ENCODE results near the gene SLCO2B1.

Gene SLCO2B1

DNA sequence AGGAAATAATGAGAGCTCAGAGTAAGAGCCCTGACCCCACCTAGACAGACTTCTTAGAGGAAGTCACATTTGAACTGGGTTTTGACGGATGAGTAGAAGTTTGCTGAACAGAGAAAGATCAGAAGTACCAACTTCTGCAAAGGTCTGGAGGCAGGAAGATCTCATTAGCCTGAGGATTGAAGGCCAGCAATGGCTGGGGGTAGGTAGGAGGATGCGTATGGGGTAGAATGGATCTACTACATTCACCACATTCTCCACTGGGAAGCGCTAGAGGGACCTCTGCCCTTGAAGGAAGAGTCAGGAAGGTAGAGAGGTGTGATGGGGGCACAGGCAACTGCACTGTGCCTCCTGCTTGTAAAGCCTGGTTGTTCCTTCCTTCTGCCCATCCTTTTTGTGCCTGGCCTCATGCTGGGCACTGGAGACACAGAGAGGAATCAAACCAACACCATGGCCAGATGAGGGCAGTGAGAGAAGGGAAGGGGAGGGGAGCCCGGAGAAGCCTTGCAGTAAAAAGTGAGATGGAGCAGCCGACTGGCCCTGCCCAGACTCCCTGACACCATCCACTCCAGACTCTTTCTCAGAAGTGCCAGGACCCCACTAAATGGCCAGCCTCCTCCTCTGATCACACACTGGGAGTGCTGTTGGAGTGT, 94.6 kb downstream of the SLCO2B1 start:
- H3K9me3 ChIP-seq (ENCODE audit: control insufficient read depth, insufficient read depth, low read depth, low read length), result no peaks in the 10 kb centered on the region
- H3K27ac ChIP-seq (ENCODE audit: extremely low read depth, low read depth, low read length), result no peak overlapping the region
- ChIA-PET CTCF (interaction anchor here (0.6 to 9.3 kb wide), 13 partner anchors 11 to 543 kb away, joined by 3 to 273 read pairs (median 3); no protein-coding TSS in a partner anchor), POLR2A (no interaction called here)
- TF ChIP-seq ZBTB17 (tag by site-specific recombination; IDR thresholded peaks at IDR 0.05) (0 out of 2 replicates have a peak, but pooled peaks have one; percentile 24), ZFP3 (tag by site-specific recombination; IDR thresholded peaks at IDR 0.05; ENCODE audit: low read depth) (peak; percentile 76), GLIS2 (tag by site-specific recombination; IDR thresholded peaks at IDR 0.05) (0 out of 2 replicates have a peak, but pooled peaks have one; percentile 28), GLI4 (tag by site-specific recombination; IDR thresholded peaks at IDR 0.05) (no peak)
- no peak overlapping the region for H3K4me3 ChIP-seq (ENCODE audit: low read depth, low read length)
- H3K36me3 ChIP-seq (ENCODE audit: control insufficient read depth in 2 of 2, insufficient read depth in 1 of 2, low read length in 2 of 2), result no peaks in the 10 kb centered on the region
- no peaks in the 10 kb centered on the region for H3K4me1 ChIP-seq (ENCODE audit: control insufficient read depth, insufficient read depth, low read length)

DNA sequence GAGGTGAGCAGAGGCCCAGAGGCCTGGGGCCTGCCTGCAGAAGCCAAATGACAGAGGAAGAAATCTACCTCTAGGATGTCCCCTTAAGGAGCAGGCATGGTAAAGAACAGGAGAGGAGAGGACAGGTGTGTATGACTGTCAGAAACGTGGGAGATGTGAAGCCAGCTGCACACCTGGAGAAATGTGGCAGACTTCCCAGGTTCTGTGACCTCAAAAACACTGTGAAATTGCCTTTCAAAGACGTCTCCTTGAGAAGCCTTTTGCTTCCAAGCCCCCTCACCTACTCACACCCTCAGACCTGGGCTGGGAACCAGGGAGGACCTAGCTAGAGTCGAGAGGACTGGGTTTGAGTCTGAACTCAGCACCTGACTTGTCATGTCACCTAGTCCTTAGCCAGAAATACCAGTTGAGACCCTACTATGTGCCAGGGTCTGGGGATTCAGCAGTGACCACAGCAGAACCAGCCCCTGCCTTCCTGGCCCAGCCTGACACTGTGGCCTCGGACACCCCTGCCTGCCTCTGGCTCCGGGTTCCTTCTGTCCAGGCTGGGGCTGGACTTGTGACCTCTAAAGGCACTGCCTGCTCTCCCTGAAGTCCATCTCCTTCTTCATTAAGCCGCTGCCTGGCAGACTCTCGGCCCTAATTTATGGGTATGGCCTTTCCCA, 95.2 kb downstream of the SLCO2B1 start:
- Histone ChIP-seq H3K27ac (ENCODE audit: extremely low read depth, low read depth, low read length) (no peak overlapping the region), H3K9me3 (ENCODE audit: control insufficient read depth, insufficient read depth, low read depth, low read length) (no peaks in the 10 kb centered on the region), H3K4me1 (ENCODE audit: control insufficient read depth, insufficient read depth, low read length) (no peaks in the 10 kb centered on the region), H3K4me3 (ENCODE audit: low read depth, low read length) (no peak overlapping the region), H3K36me3 (ENCODE audit: control insufficient read depth in 2 of 2, insufficient read depth in 1 of 2, low read length in 2 of 2) (no peaks in the 10 kb centered on the region)
- POLR2A ChIA-PET, result no interaction called here
- TF ChIP-seq ZNF704 (tag by site-specific recombination; IDR thresholded peaks at IDR 0.05) (no peak), ZBTB7A (tag by site-specific recombination; IDR thresholded peaks at IDR 0.05; ENCODE audit: low read depth) (no peak), ZNF155 (tag by site-specific recombination; IDR thresholded peaks at IDR 0.05) (no peak), ZXDB (tag by site-specific recombination; IDR thresholded peaks at IDR 0.05) (no peak), ZFP41 (tag by site-specific recombination; IDR thresholded peaks at IDR 0.05; ENCODE audit: borderline replicate concordance) (no peak), EGR2 (tag by site-specific recombination; IDR thresholded peaks at IDR 0.05; ENCODE audit: low read depth) (no peak), ZNF518A (tag by site-specific recombination; conservative IDR thresholded peaks at IDR 0.05; ENCODE audit: low read depth) (no peak), SP3 (tag by site-specific recombination; IDR thresholded peaks at IDR 0.05) (no peak), ZNF324 (tag by site-specific recombination; IDR thresholded peaks at IDR 0.05) (no peak), BCL11A (tag by site-specific recombination; IDR thresholded peaks at IDR 0.05; ENCODE audit: low read depth) (no peak), ZNF747 (tag by site-specific recombination; IDR thresholded peaks at IDR 0.05) (no peak), ZSCAN16 (tag by site-specific recombination; IDR thresholded peaks at IDR 0.05) (no peak), MEIS1 (CRISPR knock-in tag; IDR thresholded peaks at IDR 0.05; ENCODE audit: borderline replicate concordance) (no peak), ZBTB1 (tag by site-specific recombination; IDR thresholded peaks at IDR 0.05) (no peak), ZNF138 (tag by site-specific recombination; IDR thresholded peaks at IDR 0.05; ENCODE audit: borderline replicate concordance) (no peak), ZNF404 (tag by site-specific recombination; IDR thresholded peaks at IDR 0.05) (no peak), KLF8 (tag by site-specific recombination; IDR thresholded peaks at IDR 0.05) (no peak)
- TF ChIP-seq, protein P1, sequence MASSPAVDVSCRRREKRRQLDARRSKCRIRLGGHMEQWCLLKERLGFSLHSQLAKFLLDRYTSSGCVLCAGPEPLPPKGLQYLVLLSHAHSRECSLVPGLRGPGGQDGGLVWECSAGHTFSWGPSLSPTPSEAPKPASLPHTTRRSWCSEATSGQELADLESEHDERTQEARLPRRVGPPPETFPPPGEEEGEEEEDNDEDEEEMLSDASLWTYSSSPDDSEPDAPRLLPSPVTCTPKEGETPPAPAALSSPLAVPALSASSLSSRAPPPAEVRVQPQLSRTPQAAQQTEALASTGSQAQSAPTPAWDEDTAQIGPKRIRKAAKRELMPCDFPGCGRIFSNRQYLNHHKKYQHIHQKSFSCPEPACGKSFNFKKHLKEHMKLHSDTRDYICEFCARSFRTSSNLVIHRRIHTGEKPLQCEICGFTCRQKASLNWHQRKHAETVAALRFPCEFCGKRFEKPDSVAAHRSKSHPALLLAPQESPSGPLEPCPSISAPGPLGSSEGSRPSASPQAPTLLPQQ (tag by site-specific recombination; IDR thresholded peaks at IDR 0.05), result no peak
- TF ChIP-seq, protein P2, sequence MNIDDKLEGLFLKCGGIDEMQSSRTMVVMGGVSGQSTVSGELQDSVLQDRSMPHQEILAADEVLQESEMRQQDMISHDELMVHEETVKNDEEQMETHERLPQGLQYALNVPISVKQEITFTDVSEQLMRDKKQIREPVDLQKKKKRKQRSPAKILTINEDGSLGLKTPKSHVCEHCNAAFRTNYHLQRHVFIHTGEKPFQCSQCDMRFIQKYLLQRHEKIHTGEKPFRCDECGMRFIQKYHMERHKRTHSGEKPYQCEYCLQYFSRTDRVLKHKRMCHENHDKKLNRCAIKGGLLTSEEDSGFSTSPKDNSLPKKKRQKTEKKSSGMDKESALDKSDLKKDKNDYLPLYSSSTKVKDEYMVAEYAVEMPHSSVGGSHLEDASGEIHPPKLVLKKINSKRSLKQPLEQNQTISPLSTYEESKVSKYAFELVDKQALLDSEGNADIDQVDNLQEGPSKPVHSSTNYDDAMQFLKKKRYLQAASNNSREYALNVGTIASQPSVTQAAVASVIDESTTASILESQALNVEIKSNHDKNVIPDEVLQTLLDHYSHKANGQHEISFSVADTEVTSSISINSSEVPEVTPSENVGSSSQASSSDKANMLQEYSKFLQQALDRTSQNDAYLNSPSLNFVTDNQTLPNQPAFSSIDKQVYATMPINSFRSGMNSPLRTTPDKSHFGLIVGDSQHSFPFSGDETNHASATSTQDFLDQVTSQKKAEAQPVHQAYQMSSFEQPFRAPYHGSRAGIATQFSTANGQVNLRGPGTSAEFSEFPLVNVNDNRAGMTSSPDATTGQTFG (tag by site-specific recombination; IDR thresholded peaks at IDR 0.05; ENCODE audit: borderline replicate concordance), result no peak
- CTCF ChIA-PET, result interaction anchor here (1.4 to 9.3 kb wide), 5 partner anchors 41 to 214 kb away, joined by 4 to 273 read pairs (median 22); partner anchors contain the start of gene SLCO2B1

All from HEK293 (cell line).